ENCODE results near the gene ANK3. TPM values are rescaled to one million over a fixed set of nuclear protein-coding genes. Genes with fewer than 3 reads are reported as not detected.

The ANK3 gene
- total RNA-seq, 1 experiment from 2014 or later = 32.0 TPM

DNA sequence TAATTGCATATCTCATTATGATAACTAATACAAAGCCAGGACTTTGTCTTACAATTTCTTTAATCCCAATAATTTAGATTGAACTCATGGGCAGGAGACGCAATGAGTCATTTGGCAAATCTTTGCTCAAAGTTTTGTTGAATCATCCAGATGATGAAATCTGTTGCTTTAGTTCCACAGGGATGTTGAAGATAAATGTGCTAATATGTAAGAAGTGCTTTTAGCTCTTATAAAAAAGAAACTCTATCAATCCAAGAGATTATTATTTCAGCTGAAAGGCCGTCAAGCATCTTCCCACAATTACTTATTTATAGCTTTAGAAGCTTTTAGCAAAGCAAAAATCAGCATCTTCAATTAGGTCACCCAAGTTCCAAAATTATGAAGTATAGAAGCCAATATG lies 36.8 kb upstream of the ANK3 start:
- Histone ChIP-seq H4K20me1 (ENCODE audit: insufficient read depth) (no peaks in the 10 kb centered on the region), H2AFZ (no peak overlapping the region), H3F3A (ENCODE audit: insufficient read depth, low read depth) (peaks cover 6% of the 10 kb centered on the region; the same call in 1 of the 2 replicates), H3K4me2 (peak overlapping the region; percentile 7; the same call in 1 of the 2 replicates), H3K79me2 (ENCODE audit: low read depth) (no peaks in the 10 kb centered on the region), H3K4me3 (no peak overlapping the region), H3K27ac (peak overlapping the region; percentile 62), H3K36me3 (ENCODE audit: low read depth) (no peaks in the 10 kb centered on the region; the same call in 1 of the 2 replicates), H3K4me1 (replicated peaks; ENCODE audit: insufficient read depth) (peaks cover 38% of the 10 kb centered on the region), H3K27me3 (ENCODE audit: insufficient read depth, low read depth) (no peaks in the 10 kb centered on the region), H3K9me3 (ENCODE audit: insufficient read depth, low read depth) (no peaks in the 10 kb centered on the region), H3K9me2 (ENCODE audit: insufficient read depth) (no peaks in the 10 kb centered on the region)
- no TSS peak for BruUV-seq (replicated peaks)
- peak in 1 of 2 experiments; percentile 81 for DNase-seq
- intact Hi-C loops (cut with micrococcal nuclease; ENCODE audit: unreplicated experiment) = no loop called here
- CTCF ChIA-PET = interaction anchor here (0.7 kb wide), 1 partner anchor 17 kb away, joined by 3 read pairs; no protein-coding TSS in a partner anchor
- TF ChIP-seq, protein P1, sequence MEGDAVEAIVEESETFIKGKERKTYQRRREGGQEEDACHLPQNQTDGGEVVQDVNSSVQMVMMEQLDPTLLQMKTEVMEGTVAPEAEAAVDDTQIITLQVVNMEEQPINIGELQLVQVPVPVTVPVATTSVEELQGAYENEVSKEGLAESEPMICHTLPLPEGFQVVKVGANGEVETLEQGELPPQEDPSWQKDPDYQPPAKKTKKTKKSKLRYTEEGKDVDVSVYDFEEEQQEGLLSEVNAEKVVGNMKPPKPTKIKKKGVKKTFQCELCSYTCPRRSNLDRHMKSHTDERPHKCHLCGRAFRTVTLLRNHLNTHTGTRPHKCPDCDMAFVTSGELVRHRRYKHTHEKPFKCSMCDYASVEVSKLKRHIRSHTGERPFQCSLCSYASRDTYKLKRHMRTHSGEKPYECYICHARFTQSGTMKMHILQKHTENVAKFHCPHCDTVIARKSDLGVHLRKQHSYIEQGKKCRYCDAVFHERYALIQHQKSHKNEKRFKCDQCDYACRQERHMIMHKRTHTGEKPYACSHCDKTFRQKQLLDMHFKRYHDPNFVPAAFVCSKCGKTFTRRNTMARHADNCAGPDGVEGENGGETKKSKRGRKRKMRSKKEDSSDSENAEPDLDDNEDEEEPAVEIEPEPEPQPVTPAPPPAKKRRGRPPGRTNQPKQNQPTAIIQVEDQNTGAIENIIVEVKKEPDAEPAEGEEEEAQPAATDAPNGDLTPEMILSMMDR (conservative IDR thresholded peaks at IDR 0.05) = no peak
- TF ChIP-seq EZH2 (IDR thresholded peaks at IDR 0.05; ENCODE audit: low read depth) = no peak
- POLR2A ChIA-PET (ENCODE audit: unreplicated experiment) = interaction anchor here (0.7 kb wide), 2 partner anchors 285 to 351 kb away, joined by 3 read pairs; no protein-coding TSS in a partner anchor

DNA sequence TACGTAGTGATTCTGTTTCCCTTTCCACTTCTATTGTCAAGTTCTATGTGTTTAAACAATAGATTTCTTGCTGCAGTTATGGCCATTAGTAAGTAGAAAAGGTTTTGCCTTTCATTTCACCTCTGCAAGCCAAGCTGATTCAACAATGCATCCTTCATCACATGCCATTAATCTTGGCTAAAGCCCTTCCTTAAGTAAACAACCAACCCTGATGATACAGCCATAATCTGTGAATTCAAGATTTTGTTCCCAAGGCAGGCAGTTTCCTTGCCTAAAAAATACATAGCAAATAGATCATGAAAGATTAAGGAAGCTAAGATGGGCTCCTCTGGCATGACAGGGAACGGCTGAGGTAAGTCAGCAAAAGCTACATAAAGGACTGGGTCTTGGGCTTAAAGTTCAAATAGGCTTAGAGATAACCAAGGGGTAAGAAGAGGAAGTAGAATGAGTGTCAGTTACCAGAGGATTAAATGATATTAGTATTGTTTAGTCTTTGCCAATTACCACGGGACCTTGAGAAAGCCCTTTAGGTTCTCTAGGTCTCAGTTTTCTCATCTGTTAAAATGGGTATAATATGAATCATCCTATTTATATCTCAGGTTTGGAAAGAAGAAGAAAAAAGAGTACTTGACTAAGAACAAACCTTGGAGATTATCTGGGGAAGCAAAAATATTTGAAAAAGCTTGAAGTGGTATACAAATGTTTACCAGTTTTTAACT lies 35.9 kb upstream of the ANK3 start:
- Histone ChIP-seq H3K9me3 (ENCODE audit: insufficient read depth, low read depth) (no peaks in the 10 kb centered on the region), H3F3A (ENCODE audit: insufficient read depth, low read depth) (peaks cover 6% of the 10 kb centered on the region; the same call in 1 of the 2 replicates), H3K4me1 (replicated peaks; ENCODE audit: insufficient read depth) (peaks cover 38% of the 10 kb centered on the region), H3K4me3 (no peak overlapping the region), H4K20me1 (ENCODE audit: insufficient read depth) (no peaks in the 10 kb centered on the region), H3K9me2 (ENCODE audit: insufficient read depth) (no peaks in the 10 kb centered on the region), H3K27ac (peak overlapping the region; percentile 62), H2AFZ (no peak overlapping the region), H3K27me3 (ENCODE audit: insufficient read depth, low read depth) (no peaks in the 10 kb centered on the region), H3K4me2 (no peak overlapping the region), H3K79me2 (ENCODE audit: low read depth) (no peaks in the 10 kb centered on the region), H3K36me3 (ENCODE audit: low read depth) (no peaks in the 10 kb centered on the region; the same call in 1 of the 2 replicates)
- no TSS peak for BruUV-seq (replicated peaks)
- ChIA-PET POLR2A (ENCODE audit: unreplicated experiment) (interaction anchor here (0.6 kb wide), 1 partner anchor 90 kb away, joined by 5 read pairs; no protein-coding TSS in a partner anchor), CTCF (interaction anchor here (0.7 kb wide), 1 partner anchor 16 kb away, joined by 3 read pairs; no protein-coding TSS in a partner anchor)
- no peak for TF ChIP-seq EZH2 (IDR thresholded peaks at IDR 0.05; ENCODE audit: low read depth)
- TF ChIP-seq, protein P1 (conservative IDR thresholded peaks at IDR 0.05) = no peak
- intact Hi-C loops (cut with micrococcal nuclease; ENCODE audit: unreplicated experiment) = no loop called here
- DNase-seq = peak in 1 of 2 experiments; percentile 68

DNA sequence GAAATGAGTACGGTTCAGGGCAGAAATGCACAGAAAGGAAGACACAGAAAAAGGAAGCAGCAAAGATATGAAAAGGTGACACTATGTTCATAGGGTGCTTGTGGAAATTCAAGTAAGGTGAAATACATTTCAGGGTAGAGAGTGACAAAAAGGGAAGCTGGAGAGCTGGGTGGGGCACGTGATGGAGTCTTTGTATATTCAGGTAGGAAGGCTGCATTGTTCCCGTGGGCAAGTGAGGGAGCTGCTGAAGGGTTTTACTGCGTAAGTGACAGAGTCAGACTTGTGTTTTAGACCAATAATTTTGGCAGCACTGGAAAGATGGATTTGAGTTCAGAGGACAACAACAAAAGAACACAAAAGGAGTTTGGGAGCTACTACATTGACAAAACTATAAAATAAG lies 35.3 kb upstream of the ANK3 start:
- Histone ChIP-seq H3F3A (ENCODE audit: insufficient read depth, low read depth) (peaks cover 6% of the 10 kb centered on the region; the same call in 1 of the 2 replicates), H3K79me2 (ENCODE audit: low read depth) (no peaks in the 10 kb centered on the region), H3K4me1 (replicated peaks; ENCODE audit: insufficient read depth) (peaks cover 38% of the 10 kb centered on the region), H3K36me3 (ENCODE audit: low read depth) (no peaks in the 10 kb centered on the region; the same call in 1 of the 2 replicates), H4K20me1 (ENCODE audit: insufficient read depth) (no peaks in the 10 kb centered on the region), H3K9me3 (ENCODE audit: insufficient read depth, low read depth) (no peaks in the 10 kb centered on the region), H3K4me3 (no peak overlapping the region), H3K9me2 (ENCODE audit: insufficient read depth) (no peaks in the 10 kb centered on the region), H3K27me3 (ENCODE audit: insufficient read depth, low read depth) (no peaks in the 10 kb centered on the region), H3K4me2 (no peak overlapping the region), H3K27ac (peak overlapping the region; percentile 62; the same call in 1 of the 2 replicates), H2AFZ (no peak overlapping the region)
- intact Hi-C loops (cut with micrococcal nuclease; ENCODE audit: unreplicated experiment) = no loop called here
- TF ChIP-seq, protein P1 (conservative IDR thresholded peaks at IDR 0.05) = no peak
- no TSS peak for BruUV-seq (replicated peaks)
- CTCF ChIA-PET = no interaction called here
- POLR2A ChIA-PET (ENCODE audit: unreplicated experiment) = interaction anchor here (0.6 kb wide), 1 partner anchor 90 kb away, joined by 5 read pairs; no protein-coding TSS in a partner anchor
- no peak for DNase-seq
